Epithelial cell of esophagus (primary cell): ENCODE results near the gene ACP7.

Experiments
- DNase-seq: peaks from one replicate; pipeline ENCODE4 v3.0.0; 2010; ENCODE audit warnings: low read depth
- H3K4me3 ChIP-seq: 2 replicates; pipeline ENCODE4 v1.5.1; 2011; ENCODE audit warnings: mild to moderate bottlenecking, low read length, control low read depth
- TF ChIP-seq, protein P1 (sequence below): IDR thresholded peaks from 2 replicates; pipeline ENCODE4 v1.5.1; 2011; ENCODE audit warnings: low read depth, mild to moderate bottlenecking, low read length, control low read depth, inconsistent platforms; ENCODE audit not compliant: insufficient read depth; ENCODE audit errors: missing control alignments

ACP7 gene

DNA sequence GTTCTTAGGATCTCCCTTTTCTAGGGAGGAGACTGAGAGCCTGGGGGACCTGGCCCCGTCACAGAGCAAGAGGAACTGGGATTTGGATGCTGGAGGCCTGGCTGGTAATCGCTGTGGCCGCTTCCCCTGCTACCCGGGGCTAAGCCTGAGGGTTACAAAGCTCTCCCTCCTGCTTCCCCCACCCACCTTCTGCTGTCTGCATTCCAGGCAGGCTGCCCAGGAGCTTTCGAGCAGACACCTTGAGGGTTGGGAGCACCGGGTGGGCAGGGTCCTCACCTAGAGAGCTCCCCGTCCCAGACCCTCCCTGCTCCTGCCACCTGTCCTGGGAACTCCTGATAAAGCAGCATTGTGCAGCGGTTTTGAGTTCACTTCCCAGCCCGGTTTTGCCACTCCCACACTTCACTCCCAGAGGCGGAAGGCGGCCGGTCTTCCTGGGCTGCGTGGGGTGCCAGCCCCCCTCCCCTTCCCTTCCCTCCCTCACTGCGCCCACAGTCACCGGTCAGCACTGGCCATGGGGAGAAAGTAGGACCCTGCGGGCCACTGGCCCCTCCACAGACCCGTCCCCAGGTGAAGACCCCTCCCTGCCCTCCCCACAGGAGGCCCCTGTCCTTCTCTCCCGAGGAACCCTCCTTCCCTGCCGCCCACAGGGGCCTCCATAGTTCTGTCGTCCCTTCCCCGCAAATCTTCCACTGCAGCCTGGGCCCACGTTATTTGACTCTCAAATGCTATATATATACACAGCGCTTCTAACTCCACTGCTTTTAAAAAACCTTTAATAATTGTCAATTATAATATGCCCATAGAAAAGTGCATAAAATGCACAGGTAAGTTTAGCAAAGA lies 49.5 kb downstream of the ACP7 start:
- H3K4me3 ChIP-seq = no peak overlapping the region
- TF ChIP-seq, protein P1, sequence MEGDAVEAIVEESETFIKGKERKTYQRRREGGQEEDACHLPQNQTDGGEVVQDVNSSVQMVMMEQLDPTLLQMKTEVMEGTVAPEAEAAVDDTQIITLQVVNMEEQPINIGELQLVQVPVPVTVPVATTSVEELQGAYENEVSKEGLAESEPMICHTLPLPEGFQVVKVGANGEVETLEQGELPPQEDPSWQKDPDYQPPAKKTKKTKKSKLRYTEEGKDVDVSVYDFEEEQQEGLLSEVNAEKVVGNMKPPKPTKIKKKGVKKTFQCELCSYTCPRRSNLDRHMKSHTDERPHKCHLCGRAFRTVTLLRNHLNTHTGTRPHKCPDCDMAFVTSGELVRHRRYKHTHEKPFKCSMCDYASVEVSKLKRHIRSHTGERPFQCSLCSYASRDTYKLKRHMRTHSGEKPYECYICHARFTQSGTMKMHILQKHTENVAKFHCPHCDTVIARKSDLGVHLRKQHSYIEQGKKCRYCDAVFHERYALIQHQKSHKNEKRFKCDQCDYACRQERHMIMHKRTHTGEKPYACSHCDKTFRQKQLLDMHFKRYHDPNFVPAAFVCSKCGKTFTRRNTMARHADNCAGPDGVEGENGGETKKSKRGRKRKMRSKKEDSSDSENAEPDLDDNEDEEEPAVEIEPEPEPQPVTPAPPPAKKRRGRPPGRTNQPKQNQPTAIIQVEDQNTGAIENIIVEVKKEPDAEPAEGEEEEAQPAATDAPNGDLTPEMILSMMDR = no peak
- DNase-seq = no peak

DNA sequence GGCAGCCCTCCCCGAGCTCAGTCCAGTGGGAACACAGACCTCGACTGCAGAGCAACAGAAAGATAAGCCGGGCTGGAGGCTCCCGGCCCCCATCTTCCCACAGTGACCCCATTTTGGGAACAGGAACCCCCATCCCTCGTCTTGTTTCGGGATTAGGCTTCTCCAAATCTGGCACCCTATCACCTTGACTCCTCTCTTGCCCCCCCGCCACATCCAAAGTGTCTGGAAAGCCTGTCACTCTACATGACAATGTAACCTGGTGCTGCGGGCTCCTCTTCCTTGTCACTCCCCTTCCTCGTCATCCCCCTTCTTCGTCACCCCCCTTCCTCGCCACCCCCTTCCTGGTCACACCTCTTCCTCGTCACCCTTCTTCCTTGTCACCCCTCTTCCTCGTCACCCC lies 51.5 kb downstream of the ACP7 start:
- no peak for DNase-seq
- TF ChIP-seq, protein P1 = no peak
- no peak overlapping the region for H3K4me3 ChIP-seq

DNA sequence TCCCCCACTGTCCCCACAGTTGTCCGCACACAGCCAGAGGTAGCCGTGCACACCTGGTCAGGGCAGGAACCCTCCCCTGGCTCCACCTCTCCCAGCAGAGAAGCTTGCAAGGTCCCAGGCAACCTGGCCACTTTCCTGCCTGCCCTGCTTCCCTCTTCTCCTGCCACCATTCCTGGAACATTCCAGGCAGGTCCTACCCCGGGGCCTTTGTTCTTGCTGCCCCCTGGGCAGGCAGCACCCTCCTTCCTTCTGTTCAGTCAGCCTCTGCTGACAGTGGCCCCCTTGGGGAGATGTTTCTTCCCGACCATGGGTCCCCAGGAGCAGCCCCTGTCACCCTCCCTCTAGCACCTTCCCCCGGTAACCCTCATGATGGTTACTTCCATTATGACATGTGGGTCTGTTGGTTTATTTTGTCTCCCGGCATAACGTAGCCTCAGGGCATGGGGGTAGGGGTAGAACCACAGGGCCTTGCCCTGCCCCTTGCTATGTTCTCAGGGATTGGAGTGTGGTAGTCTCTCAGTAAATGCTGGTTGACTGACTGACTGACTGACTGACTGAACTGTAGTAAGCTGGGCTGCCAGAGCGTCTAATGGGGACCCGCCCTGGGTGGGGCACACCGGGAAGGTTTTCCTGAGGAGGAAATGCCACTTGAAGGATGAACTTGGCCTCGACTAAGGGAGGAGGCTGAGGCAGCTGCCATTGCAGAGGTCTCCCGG lies 52.2 kb downstream of the ACP7 start:
- no peak overlapping the region for H3K4me3 ChIP-seq
- DNase-seq = peak; percentile 41
- TF ChIP-seq, protein P1 = no peak

DNA sequence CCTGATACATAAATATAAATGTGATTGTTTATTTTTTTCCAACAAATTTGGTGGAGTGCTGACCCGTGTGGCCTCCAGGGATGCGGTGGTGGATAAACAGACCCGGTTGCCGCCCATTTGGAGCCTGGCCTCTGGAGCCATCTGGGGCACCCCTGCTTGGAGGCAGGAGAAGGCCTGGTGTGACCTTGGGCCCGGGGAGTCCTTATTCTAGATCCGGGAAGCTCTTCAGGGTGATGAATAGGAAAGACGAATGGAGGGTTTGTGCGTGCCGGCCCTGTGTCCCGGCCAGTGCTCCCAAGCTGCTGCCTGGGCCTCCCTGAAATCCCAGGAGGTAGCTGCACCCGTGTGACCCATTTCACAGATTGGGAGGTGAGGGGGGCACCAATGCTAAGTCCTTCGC lies 53.0 kb downstream of the ACP7 start:
- DNase-seq = no peak
- no peak overlapping the region for H3K4me3 ChIP-seq
- TF ChIP-seq, protein P1 = no peak

DNA sequence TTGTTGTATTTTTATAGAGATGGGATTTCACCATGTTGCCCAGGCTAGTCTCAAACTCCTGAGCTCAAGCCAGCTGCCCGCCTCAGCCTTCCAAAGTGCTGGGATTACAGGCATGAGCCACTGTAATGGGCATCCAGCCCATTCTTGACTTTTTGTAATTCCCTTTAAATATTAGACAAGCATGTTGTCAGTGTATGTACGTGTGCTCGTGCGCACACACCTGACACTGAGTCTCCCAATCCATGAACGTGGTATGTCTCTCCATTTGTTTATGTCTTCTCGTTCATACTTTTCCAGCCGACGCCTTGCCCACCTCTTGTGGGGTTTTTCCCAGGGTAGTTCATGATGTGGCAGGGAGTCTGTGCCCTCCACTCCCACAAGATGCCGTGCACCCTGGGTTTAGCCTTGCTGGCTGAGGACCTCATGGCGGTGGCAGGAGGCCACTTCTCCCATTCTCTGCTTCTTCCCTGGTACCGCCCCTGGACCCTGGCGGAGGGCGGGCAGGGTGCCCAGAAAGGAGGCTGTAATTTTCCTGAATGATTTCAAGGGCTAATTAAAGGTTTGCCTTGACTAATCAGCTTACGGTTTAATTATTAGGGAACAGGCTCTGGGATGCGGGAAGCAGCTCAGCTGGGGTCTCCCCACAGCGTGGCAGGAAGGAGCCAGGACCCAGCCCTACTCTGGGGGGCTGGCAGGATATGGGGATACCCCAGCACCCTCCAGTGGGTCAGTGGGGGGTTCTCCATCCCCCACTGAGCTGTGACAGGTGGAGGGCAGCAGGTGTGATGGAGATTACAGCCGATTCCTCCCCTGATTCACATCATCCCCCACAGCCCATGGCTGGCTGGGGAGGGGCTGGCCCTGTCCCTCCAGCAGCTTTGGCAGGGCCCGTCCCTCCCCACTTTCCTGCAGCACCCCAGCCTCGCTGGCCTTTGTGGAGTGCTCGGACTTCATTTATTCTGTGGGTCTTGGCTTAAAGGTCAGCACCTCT lies 54.3 kb downstream of the ACP7 start:
- no peak overlapping the region for H3K4me3 ChIP-seq
- TF ChIP-seq, protein P1 = no peak
- DNase-seq = no peak

DNA sequence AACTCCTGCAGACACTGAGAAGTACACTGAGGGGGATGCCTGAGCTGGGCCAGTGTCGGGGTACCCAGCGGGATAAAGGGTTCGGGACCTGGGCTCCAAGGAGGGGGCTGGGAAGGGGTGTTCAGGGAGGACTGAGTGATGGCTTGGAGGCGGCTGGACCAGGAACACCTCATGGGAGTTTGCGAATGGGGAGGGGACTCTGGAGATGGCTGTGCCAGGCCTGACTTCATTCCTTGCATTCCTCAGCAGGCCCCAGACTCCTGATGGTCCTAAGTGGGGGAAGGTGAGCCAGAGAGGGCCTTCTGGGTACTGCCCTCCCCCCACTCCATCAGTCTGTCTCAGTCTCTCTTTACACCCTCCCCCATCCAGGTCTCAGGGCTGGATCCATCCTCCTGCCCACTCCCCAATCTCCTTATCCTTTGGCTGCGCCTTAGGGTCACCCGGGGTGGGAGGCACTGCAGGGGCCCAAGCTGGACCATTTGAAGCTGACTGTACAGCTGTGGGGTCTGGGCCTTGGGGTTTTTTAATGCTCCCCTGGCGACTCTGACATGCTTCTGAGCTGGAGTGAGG lies 55.2 kb downstream of the ACP7 start:
- no peak for DNase-seq
- TF ChIP-seq, protein P1 = no peak
- H3K4me3 ChIP-seq = no peak overlapping the region
